Parathyroid adenoma (tissue), 2 donors: ENCODE data around the gene ESRRB.
A peak's percentile ranks its signal among the peaks of the same experiment; 100 is the strongest.

Experiments
- H2AFZ ChIP-seq: fragments of 300-600 bp; sonication (generic); one replicate; pipeline ENCODE4 v1.7.0; 2017; ENCODE audit warnings: antibody characterized with exemption, mild to moderate bottlenecking
- H3K27ac ChIP-seq: fragments of 300-600 bp; sonication (generic); one replicate; pipeline ENCODE4 v1.7.0; 2017
- H3K27me3 ChIP-seq: fragments of 300-600 bp; sonication (generic); one replicate; pipeline ENCODE4 v1.7.0; 2017; ENCODE audit warnings: low read length; ENCODE audit not compliant: control insufficient read depth, insufficient read depth
- H3K36me3 ChIP-seq: fragments of 300-600 bp; sonication (generic); one replicate; pipeline ENCODE4 v1.7.0; 2017; ENCODE audit warnings: low read length; ENCODE audit not compliant: control insufficient read depth, insufficient read depth
- H3K4me1 ChIP-seq: fragments of 300-600 bp; sonication (generic); one replicate; pipeline ENCODE4 v1.7.0; 2017; ENCODE audit warnings: control low read depth
- H3K4me2 ChIP-seq: fragments of 300-600 bp; sonication (generic); one replicate; pipeline ENCODE4 v1.7.0; 2017; ENCODE audit warnings: low read length
- H3K4me3 ChIP-seq: fragments of 300-600 bp; sonication (generic); one replicate; pipeline ENCODE4 v1.7.0; 2017; ENCODE audit warnings: low read depth, low read length
- H3K79me2 ChIP-seq: fragments of 300-600 bp; sonication (generic); one replicate; pipeline ENCODE4 v1.7.0; 2017; ENCODE audit warnings: control low read depth
- H3K9ac ChIP-seq: fragments of 300-600 bp; sonication (generic); one replicate; pipeline ENCODE4 v1.7.0; 2017; ENCODE audit warnings: mild to moderate bottlenecking
- H3K9me3 ChIP-seq: fragments of 300-600 bp; sonication (generic); one replicate; pipeline ENCODE4 v1.7.0; 2017; ENCODE audit warnings: low read length; ENCODE audit not compliant: control insufficient read depth
- TF ChIP-seq, protein P1 (sequence below): fragments of 300-600 bp; sonication (generic); IDR thresholded peaks from one replicate; pipeline ENCODE4 v1.7.0; 2017; ENCODE audit warnings: antibody characterized with exemption, mild to moderate bottlenecking
- donor health status: primary hyperparathyroidism.

ESRRB gene

DNA sequence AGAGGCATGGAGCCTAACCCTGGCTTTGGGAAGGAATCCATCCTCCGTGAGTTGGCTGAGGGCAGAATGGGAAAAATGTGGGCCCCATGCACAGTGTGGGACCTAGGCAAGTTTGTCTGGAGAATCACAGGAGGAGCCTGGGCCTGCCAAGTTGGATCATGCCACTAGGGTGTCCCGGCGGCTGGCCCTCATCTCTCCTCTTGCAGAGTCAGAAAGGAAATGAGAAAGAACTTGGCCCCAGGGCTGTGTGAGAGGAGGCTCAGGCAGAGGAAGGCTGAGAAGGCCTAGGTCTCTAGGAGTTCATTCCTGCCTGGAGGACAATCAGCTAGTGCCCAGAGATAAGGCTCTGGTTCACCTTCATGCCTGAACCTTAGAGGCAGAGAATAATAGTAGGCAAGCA lies 2.5 kb upstream of the ESRRB start:
- Histone ChIP-seq H3K9me3 (no peaks in the 10 kb centered on the region), H3K4me2 (no peak overlapping the region), H3K4me3 (no peak overlapping the region), H2AFZ (no peak overlapping the region), H3K27ac (no peak overlapping the region), H3K4me1 (no peaks in the 10 kb centered on the region), H3K36me3 (no peaks in the 10 kb centered on the region), H3K79me2 (no peaks in the 10 kb centered on the region), H3K27me3 (peaks cover 10% of the 10 kb centered on the region), H3K9ac (no peak overlapping the region)
- TF ChIP-seq, protein P1, sequence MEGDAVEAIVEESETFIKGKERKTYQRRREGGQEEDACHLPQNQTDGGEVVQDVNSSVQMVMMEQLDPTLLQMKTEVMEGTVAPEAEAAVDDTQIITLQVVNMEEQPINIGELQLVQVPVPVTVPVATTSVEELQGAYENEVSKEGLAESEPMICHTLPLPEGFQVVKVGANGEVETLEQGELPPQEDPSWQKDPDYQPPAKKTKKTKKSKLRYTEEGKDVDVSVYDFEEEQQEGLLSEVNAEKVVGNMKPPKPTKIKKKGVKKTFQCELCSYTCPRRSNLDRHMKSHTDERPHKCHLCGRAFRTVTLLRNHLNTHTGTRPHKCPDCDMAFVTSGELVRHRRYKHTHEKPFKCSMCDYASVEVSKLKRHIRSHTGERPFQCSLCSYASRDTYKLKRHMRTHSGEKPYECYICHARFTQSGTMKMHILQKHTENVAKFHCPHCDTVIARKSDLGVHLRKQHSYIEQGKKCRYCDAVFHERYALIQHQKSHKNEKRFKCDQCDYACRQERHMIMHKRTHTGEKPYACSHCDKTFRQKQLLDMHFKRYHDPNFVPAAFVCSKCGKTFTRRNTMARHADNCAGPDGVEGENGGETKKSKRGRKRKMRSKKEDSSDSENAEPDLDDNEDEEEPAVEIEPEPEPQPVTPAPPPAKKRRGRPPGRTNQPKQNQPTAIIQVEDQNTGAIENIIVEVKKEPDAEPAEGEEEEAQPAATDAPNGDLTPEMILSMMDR = no peak

DNA sequence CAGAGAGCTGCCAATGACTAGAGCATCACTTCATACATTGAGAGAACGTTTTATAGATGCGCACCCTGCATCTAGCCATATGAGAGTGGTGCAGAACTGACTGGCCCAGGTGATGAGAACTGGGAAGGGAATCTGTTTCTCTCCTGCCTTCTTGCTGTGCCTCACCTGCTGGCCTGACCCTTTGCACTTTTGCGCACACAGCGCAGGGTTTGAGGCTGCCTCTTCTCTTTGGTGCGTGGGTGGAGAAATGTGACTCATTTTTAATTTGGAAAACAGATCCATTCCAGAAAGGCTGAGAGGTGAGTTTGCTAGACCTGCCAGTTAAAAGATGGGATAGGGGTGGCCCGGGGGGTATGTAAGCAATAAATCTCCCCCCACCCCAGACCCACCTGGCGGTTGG lies 453 bp upstream of the ESRRB start:
- H3K27ac ChIP-seq = no peak overlapping the region
- no peaks in the 10 kb centered on the region for H3K79me2 ChIP-seq
- no peaks in the 10 kb centered on the region for H3K4me1 ChIP-seq
- H3K27me3 ChIP-seq = peaks cover 10% of the 10 kb centered on the region
- no peak overlapping the region for H2AFZ ChIP-seq
- H3K4me3 ChIP-seq = no peak overlapping the region
- no peak overlapping the region for H3K4me2 ChIP-seq
- TF ChIP-seq, protein P1 = no peak
- H3K36me3 ChIP-seq = no peaks in the 10 kb centered on the region
- H3K9me3 ChIP-seq = no peaks in the 10 kb centered on the region
- H3K9ac ChIP-seq = no peak overlapping the region

DNA sequence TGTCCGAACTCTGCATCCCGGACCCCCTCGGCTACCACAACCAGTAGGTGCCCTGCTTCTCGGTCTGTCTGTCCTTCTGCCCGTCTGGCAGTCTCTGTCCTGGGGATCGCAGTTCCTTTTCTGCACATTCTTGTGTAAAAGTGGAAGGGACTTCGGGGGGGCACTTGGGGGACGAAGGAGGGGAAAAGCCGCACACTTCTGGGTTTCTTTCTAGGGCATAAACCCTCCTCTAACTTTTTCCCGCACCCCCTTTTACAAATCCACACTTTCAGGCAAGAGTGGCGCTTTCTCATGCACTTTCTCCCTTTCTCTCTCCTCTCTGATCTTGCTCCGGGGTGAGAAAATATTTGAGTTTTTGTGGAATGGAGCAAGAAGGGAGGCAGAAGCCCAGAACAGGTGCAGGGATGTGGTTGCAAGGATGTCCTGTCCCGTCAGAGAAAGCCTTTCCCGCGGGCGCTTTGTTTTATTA lies 506 bp downstream of the ESRRB start:
- TF ChIP-seq, protein P1 = no peak
- Histone ChIP-seq H3K27me3 (peaks cover 10% of the 10 kb centered on the region), H3K4me3 (peak overlapping the region; percentile 12), H3K36me3 (no peaks in the 10 kb centered on the region), H3K9ac (no peak overlapping the region), H2AFZ (peak overlapping the region; percentile 28), H3K79me2 (no peaks in the 10 kb centered on the region), H3K9me3 (no peaks in the 10 kb centered on the region), H3K27ac (no peak overlapping the region), H3K4me1 (no peaks in the 10 kb centered on the region), H3K4me2 (peak overlapping the region; percentile 51)

DNA sequence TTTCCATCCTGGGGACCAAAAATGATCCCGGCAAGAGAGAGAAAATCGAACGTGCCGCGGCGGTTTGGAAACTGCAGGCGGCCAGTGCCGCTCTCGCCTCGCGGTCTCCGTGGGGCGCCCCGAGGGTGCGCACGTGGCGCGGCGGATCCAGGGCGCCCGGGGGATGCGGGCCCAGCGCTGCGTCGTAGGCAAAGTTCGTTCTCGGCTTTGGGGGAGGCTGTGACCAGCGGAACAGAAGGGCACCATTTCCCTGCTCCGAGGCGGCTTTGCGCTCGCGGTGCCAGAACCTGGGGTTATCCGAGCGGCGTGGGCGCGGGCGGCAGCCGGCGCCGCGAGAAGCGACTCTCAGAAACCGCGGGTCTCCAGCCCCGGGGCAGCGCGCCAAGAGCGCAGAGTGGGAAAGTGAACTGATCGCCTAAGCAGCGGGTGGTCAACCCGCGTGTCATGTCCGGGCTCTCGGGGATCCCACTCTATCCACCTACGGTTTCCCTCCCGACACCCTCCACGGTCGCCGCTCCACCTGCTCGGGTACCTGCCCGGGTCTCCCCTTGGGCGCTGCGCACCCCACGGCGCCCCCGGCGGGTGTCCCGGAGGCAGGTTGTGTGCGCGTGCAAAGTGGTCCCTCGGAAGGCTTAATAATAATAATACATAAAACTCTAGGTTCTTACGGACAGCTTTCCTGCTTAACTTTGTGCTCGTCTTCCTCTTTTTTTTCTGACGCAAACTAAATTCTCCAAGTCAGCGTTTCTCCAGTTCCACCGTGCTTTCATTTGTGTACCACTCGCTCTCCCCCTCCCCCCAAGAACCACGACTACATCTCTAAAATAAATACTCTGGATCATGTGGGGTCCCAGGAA lies 1.2 kb downstream of the ESRRB start:
- H3K79me2 ChIP-seq = no peaks in the 10 kb centered on the region
- H3K4me3 ChIP-seq = peak overlapping the region; percentile 5
- no peaks in the 10 kb centered on the region for H3K9me3 ChIP-seq
- TF ChIP-seq, protein P1 = no peak
- peak overlapping the region; percentile 31 for H3K4me2 ChIP-seq
- no peaks in the 10 kb centered on the region for H3K36me3 ChIP-seq
- H2AFZ ChIP-seq = no peak overlapping the region
- no peak overlapping the region for H3K27ac ChIP-seq
- H3K4me1 ChIP-seq = no peaks in the 10 kb centered on the region
- H3K9ac ChIP-seq = no peak overlapping the region
- H3K27me3 ChIP-seq = peaks cover 10% of the 10 kb centered on the region

DNA sequence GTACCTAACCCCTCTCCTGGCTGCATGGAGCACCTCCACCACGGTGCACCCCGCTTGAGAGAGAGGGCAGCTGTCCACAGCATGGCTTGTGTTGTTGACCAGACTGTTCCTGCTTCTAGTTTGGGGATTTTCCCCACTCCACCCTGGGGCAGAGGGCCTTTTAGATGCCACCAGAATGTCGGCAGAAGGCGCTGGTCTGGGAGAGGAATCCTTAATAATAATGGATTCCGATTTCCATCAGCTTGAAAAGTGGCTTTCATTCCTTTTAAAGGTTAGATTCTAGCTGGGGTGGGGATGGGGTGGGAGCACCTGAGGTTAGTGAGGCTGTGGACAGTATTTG lies 1.8 kb downstream of the ESRRB start:
- H3K9ac ChIP-seq = no peak overlapping the region
- no peaks in the 10 kb centered on the region for H3K9me3 ChIP-seq
- H3K36me3 ChIP-seq = no peaks in the 10 kb centered on the region
- H3K4me3 ChIP-seq = peak overlapping the region; percentile 5
- H3K79me2 ChIP-seq = no peaks in the 10 kb centered on the region
- H3K27me3 ChIP-seq = peaks cover 10% of the 10 kb centered on the region
- H3K4me1 ChIP-seq = no peaks in the 10 kb centered on the region
- no peak overlapping the region for H2AFZ ChIP-seq
- TF ChIP-seq, protein P1 = no peak
- H3K27ac ChIP-seq = no peak overlapping the region
- peak overlapping the region; percentile 31 for H3K4me2 ChIP-seq
